GM18526 (cell line): ENCODE measurements around the gene GATD1.

Experiments used
- POLR2A ChIP-seq: IDR thresholded peaks from 3 replicates; pipeline ENCODE4 v1.6.1; 2011; ENCODE audit not compliant: insufficient read length; ENCODE audit errors: extremely low read depth

Gene GATD1

DNA sequence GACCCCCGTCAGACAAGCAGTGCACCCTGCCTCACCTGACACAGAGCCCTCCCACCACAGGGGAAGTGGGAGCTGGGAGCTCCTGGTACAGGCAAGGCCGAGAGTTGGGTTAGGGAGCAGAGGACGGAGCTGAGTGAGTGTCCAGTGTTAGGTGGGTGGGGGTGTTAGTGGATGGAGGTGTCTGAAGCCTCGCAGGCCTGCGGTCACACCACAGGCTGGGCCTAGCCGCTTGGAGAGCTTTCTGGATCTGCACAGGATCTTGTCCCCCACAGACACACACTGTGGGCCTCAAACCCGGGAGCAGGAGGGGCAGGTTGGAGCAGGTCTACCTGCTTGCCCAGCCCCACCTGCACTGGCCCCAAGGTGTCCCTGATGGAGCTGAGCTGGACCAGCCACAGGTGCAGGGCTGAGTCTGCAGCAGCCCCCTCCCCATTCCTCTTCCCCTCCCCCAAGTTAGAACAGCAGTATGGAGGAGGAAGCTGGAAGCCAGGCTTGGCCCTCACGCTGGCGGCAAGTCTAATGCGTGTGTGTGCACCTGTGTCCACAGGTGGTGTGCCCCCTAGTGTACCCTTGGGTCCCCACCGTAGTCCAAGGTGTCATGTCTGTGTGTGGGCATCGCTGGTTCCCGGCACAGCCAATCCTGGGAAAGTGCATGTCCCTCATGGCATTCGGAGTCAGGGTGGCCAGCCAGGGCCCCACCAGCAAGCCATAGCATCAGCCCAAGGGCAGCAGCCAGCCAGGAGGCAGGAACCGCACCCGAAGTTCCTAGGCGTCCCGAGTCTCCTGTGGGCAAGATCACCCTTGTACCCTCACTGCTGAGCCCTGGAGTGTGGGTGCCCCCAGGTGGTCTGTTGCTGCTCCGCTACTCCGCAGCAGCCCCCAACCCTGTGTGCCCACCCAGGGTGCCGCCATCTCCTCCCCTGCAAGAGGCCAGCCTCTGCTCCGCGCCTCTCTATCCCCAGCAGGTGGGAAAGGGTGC is 2.0 kb upstream of the GATD1 start:
- no peak for TF ChIP-seq POLR2A

DNA sequence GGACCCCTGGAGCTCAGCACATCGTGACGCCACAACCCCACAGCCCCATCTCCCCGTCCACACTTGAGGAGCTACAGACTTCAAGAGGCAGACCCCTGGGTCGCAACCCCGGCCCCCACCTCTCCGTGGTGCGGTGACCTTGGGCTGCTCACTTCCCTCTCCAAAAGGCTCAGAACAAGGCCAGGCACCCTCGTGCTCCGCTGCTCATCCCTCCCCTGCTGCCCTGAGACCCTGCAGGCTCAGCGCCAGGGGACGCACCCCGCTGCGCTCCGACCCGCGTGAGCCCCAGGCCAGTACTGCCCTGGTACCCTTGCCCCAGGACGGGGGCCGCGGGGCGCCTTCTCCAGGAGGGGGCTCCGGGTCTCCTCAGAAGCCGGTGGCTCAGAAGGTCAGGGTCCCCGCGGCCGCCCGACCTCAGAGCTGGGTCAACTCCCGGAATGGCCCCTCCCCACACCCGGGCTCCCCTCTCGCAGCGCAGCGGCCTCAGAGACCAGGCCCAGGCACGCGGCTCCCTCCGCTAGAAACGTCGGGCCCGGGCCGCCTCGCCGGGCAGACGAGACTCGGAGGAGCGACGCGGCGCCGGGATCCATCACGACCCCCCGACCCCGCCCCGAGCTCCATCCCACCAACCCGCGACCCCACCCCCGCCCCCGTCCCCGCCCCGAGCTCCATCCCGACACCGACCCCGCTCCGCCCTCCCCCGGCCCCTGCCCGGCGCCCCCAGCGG is 563 bp downstream of the GATD1 start:
- TF ChIP-seq POLR2A: no peak

DNA sequence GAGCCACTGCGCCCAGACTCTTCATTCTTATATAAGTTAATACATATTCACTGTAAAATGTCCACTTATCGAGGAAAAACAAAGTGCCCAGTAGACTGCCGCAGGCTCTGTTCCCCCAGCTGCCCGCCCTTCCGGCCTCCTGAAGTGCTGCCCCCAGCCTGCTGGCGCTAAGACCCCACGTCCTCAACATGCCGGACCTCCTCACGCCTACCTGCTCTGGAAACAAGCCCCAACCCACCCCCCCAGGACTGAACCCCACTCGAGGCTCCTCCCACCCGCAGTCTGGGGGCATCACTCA is 1.1 kb downstream of the GATD1 start:
- no peak for TF ChIP-seq POLR2A

DNA sequence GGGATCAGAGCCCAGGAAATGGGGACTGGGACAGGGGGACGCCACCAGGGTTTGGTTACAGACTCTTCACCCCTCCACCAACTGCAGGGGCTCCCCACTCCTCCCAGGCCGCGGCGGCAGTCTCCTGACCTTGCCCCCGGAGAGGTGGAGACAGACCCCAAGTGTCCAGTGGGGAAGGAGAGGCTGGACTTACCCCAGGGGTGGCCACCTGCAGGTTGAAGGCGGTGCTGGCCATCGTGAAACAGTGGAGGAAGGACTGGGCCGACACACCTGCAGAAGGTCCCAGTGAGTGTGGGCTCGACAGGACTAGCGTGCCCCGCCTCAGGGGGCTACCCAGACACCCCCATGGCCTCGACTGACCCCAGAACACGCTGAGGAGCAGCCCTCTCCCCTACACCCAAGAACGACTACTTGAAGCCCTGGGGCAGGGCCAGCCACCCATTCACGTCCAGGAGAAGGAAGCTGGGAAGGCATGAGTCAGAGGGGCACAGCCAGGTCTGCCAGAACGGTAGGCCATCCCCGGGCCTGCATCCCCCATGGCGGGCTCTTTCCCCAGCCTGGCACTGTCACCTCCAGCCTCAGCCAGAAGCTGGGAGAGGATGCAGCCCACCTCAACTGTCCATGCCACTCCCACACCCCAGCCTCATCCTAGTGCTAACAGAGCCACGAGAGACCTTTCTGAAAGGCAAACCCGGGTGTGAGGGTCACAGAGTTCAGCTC is 2.3 kb downstream of the GATD1 start:
- no peak for TF ChIP-seq POLR2A

DNA sequence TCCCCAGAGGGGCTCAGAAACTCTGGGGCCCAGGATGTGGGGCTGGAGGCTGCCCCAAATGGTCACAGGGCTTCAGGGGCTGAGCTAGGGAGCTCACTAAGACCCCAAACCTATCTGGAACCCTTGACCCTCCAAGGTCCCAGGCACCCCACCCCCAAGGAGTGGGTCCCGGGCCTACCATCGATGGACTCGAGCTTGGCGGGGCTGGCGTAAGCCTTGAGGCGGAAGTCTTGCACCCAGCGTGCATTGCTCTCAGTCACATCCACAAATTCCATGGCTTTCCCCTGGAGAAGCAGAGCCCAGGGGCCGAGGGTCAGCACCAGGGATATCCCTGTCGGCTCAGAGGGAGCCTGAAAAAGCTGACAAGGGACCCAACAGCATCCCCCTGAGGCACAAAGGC is 3.5 kb downstream of the GATD1 start:
- TF ChIP-seq POLR2A: no peak

DNA sequence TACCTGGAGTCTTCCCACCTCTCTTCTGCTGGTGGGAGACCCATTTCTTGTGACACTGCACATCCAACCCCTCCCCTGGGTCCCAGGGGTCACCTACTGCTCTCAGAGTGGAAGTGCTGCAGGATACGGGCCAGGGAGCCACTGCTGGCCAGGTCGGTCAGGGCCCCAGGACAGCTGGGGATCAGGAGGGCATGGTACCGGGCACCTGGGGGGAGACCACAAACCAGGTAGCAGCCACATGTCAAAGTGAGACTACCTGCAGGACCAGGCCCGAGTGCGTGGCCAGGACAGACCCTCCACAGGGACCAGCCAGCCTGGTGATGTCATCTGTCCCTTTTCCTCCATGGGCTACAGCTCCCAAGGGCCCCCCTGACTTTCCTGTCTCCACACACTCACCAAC is 3.9 kb downstream of the GATD1 start:
- no peak for TF ChIP-seq POLR2A

DNA sequence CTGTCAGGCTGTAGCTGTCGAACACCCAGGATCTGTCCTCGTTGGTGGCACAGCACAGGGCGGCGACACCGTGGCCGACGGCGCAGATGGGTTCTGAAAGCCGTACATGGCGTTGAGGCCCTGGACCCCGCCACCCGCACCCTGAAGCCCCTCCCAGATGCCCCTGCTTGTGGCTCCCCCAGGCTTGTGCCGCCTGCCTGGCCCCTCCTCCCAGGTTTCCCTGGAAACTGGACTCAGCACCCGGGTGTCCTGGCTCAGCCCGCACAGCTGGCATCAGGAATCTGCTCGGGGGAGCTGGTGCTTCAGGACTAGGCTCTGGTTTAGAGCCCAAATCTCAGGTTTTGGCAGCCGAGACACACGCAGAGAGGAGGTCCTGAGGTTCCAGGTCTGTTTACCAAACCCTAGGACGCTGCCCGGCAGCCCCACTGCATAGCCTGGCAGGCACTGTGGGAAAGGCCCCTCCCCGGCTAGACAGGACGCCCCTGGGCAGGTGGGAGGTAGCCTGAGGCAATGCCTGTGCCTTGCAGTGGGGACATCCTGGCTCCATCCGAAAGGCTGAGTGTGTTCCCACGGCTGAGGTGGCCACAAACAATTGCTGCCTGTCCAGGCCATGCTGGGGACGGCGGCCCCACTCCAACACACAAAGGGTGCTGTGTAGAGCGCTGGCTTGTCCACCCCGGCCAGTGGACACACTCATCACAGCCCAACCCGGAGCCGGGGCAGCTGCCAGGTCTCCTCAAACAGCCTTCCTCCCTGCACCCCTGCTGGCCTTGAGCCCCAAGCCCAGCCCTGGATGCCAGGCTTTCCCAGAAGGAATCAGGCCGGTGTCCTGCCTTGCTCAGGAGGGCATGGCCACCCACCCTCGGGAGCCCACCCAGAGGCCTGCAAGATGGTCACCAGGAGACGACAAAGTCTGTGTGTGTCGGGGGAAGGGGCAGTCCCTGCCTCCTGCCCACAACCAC is 4.6 kb downstream of the GATD1 start:
- no peak for TF ChIP-seq POLR2A

DNA sequence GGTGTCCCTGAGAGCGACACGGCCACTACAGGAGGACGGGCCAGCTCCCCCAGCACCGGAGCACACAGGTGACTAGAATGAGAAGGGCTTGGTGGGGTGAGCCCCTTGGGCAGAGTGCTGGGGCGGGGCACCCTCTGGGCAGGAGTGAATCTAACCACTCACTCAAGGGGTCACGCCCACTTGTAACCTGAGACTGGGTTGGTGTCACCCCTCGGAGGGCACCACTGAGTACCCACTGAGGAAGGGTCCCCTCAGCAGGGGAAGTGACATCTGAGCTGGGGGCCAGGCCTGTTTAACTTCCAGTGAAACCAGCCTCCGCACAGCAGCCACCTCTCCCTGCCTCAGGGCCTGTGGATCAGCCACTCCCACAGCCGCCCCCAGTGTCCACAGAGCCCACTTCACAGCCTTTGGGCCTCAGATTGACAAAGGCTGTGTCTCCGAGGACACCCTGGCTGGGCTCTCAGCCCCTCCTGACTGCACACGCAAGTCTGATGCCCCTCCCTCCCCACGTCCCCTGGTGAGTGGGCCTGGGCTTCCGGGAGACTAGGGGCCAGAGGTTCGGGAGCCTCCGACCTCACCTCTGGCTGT is 5.6 kb downstream of the GATD1 start:
- TF ChIP-seq POLR2A: no peak

DNA sequence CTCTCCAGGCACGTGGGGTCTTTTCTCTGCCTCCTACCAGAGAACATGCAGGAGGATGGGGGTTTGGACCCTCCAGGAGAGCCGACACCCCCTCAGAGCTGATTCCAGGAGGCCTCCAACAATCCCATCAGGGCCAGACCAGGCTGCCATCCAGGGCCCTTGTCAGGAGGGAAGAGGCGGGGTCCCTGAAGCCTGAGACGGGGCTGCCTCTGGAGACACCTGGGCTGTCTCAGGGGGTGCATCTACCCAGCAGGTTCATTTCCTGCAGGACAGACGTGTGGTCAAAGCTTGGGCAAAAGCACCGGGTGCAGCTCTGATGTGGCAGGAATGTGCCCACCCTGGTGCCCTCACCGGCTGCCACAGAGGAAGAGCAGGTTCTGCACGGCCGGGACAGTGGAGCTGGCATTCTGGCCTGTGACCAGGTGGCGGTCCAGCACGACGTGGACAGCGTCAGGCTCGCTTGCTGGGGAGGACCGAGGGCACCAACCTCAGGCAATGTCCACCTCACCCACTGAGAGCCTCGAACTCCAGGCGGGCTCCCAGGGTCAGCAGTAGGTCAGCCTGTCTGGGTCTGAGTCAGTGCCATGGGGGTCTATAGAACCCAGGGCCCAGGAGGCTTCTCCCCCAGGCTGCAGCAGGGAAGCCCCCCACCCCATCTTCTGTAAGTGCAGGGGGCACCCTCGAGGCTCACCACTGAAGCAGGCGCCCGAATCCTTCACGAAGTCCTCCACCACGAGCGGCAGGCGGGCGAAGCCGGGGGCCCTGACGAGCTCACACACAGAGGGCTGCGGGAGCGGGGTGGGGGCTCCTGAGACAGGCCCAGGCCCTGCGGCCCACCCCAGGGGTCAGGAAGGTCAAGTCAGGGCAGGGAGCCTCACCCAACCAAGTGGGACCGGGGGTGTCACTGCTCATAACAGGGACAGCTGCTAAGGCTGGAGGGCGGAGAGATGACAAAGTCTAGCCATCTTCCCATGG is 6.4 kb downstream of the GATD1 start:
- TF ChIP-seq POLR2A: no peak

DNA sequence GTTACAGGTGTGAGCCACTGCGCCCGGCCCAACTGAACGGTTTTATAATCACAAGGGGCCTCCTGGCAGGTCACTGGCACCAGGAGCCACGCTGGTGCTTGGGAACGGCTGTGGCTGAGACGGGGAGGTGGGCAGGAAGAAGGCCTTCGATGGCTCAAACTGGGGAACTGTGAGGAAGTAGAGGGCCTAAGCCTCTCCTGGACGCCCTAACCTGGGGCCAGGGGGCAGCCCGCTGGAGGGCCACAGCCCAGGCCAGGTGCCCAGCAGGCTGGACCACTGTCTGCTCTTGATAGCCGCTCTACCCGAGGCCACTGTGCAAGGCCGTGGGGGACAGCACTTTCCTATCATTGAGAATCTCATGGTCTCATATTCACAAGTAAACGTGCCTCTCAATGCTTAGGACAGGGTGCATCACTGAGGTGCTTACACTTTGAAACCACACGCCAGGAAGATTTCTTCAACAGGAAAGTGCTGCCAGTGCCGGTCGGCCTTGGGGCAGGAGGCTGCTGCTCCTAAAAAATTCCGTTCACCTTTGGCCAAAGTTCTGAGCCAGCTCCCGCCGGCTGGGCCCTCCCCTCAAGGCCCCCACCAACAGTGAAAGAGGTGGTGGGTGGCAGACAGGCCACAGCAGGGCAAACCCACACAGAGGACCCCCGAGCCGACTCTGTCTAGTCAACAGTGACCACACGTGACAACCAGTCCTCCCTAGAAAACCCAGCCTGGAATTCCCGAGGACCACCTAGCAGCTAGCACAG is 7.2 kb downstream of the GATD1 start:
- no peak for TF ChIP-seq POLR2A

DNA sequence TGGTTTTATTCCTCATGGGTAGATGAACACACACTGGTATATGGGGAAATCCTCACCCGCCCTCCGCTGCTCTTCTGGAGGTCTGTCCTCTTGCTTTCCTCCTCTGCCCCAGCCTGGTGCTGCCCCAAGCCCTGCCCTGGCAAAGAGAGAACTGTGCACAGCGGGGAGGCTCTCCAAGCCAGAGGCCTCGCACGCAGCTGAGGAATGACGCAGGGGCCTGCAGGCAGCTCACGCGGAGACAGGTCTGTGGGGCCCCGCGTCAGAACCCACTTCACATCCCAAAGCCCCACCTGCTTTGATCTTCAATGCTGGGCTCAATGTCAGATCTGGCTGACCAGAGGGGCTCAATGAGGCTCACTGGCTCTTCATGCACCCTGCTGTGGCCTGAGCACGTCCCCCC is 10.0 kb downstream of the GATD1 start:
- no peak for TF ChIP-seq POLR2A

DNA sequence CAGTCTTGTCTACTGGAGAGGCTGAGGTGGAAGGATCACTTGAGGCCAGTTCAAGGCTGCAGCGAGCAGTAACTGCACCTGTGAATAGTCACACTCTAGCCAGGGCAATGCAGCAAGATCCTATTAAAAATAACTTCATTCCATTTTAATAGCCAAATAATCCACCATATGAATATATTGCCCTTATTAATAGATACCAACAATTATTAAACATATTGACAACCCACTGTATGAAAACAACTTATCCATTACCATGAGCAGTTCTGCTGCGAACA is 10.4 kb downstream of the GATD1 start:
- no peak for TF ChIP-seq POLR2A
